Thoracic aorta (tissue), 2 donors: Measurements from ENCODE around the gene RPL23. TPM values are rescaled to one million over a fixed set of nuclear protein-coding genes. Genes with fewer than 3 reads are reported as not detected.

Source experiments
- ATAC-seq: fragments of 150-250 bp; one replicate; pipeline ENCODE4 v1.8.0; 2017; ENCODE audit warnings: low read depth; ENCODE audit not compliant: insufficient number of reproducible peaks, low FRiP score
- DNase-seq: peaks from one replicate; pipeline ENCODE4 v3.0.0-alpha.2; 2020; ENCODE audit warnings: low spot score
- H3K27ac ChIP-seq, 2 donors: fragments of 200-600 bp; sonication (generic); 1 replicate in 1 of 2; 2 replicates in 1 of 2; pipeline ENCODE4 v1.5.1; 2016; ENCODE audit warnings: mild to moderate bottlenecking in 2 of 2, moderate library complexity in 2 of 2
- H3K27me3 ChIP-seq: fragments of 200-600 bp; sonication (generic); replicated peaks from 2 replicates; pipeline ENCODE4 v1.6.0; 2016; ENCODE audit warnings: mild to moderate bottlenecking; ENCODE audit not compliant: insufficient read depth
- H3K36me3 ChIP-seq: fragments of 200-600 bp; sonication (generic); one replicate; pipeline ENCODE4 v1.5.1; 2016
- H3K4me1 ChIP-seq, 2 donors: fragments of 200-600 bp; sonication (generic); 1 replicate in 1 of 2; 2 replicates in 1 of 2; pipeline versions ENCODE4 v1.5.1 to v1.6.0; 2016; ENCODE audit warnings: low read depth in 2 of 2, mild to moderate bottlenecking in 1 of 2; ENCODE audit not compliant: control insufficient read depth in 1 of 2
- H3K4me3 ChIP-seq: fragments of 200-600 bp; sonication (generic); 2 replicates; pipeline ENCODE4 v1.5.1; 2016; ENCODE audit warnings: mild to moderate bottlenecking
- H3K9me3 ChIP-seq: fragments of 200-600 bp; sonication (generic); 2 replicates; pipeline ENCODE4 v1.5.1; 2016
- CTCF ChIP-seq: fragments of 200-600 bp; sonication (generic); IDR thresholded peaks from one replicate; pipeline ENCODE4 v1.5.1; 2019; ENCODE audit warnings: antibody characterized with exemption
- total RNA-seq, 2 donors: library from RNA; depleted of rRNA; stranded (reverse); fragments of >200 nt; gene quantifications; one replicate each; pipeline versions ENCODE4 v1.1.0 to v1.2.3, GENCODE V29; 2016

Gene RPL23
- total RNA-seq, 2 donors from 2014 or later: 870 to 981 TPM

- TF ChIP-seq CTCF: no peak
- no peak overlapping the region for H3K27ac ChIP-seq
- H3K4me1 ChIP-seq: peaks cover 18 to 23% of the 10 kb centered on the region in 2 donors
- H3K9me3 ChIP-seq: no peaks in the 10 kb centered on the region
- ATAC-seq (no peak), DNase-seq (no peak)
- no peaks in the 10 kb centered on the region for H3K27me3 ChIP-seq
- H3K4me3 ChIP-seq: peak overlapping the region; percentile 76
- H3K36me3 ChIP-seq: peaks cover 37% of the 10 kb centered on the region
Observed at GRCh38 chr17:38851434-38851833, 2.1 kb downstream of the RPL23 start.

- Histone ChIP-seq H3K4me3 (no peak overlapping the region), H3K4me1 (peaks cover 18 to 23% of the 10 kb centered on the region in 2 donors), H3K36me3 (peaks cover 37% of the 10 kb centered on the region), H3K27ac (no peak overlapping the region), H3K27me3 (no peaks in the 10 kb centered on the region), H3K9me3 (no peaks in the 10 kb centered on the region)
- TF ChIP-seq CTCF: no peak
- DNase-seq: no peak
- no peak for ATAC-seq
Observed at GRCh38 chr17:38850374-38850773, 3.1 kb downstream of the RPL23 start.

- H3K4me3 ChIP-seq: no peak overlapping the region
- no peak for ATAC-seq
- no peaks in the 10 kb centered on the region for H3K27me3 ChIP-seq
- no peak for TF ChIP-seq CTCF
- H3K27ac ChIP-seq: no peak overlapping the region
- H3K9me3 ChIP-seq: no peaks in the 10 kb centered on the region
- no peak for DNase-seq
- peaks cover 37% of the 10 kb centered on the region for H3K36me3 ChIP-seq
- peaks cover 22 to 23% of the 10 kb centered on the region in 2 donors for H3K4me1 ChIP-seq
Observed at GRCh38 chr17:38848939-38849605, 4.4 kb downstream of the RPL23 start.

- ATAC-seq (no peak), DNase-seq (no peak)
- H3K4me1 ChIP-seq: peaks cover 22 to 23% of the 10 kb centered on the region in 2 donors
- no peak overlapping the region for H3K4me3 ChIP-seq
- peaks cover 37% of the 10 kb centered on the region for H3K36me3 ChIP-seq
- H3K27ac ChIP-seq: no peak overlapping the region
- no peaks in the 10 kb centered on the region for H3K27me3 ChIP-seq
- TF ChIP-seq CTCF: no peak
- H3K9me3 ChIP-seq: no peaks in the 10 kb centered on the region
Observed at GRCh38 chr17:38848557-38848891, 5.0 kb downstream of the RPL23 start.

- Histone ChIP-seq H3K36me3 (peaks cover 15% of the 10 kb centered on the region), H3K27ac (peak overlapping the region in 1 of 2 donors; percentile 59), H3K4me3 (no peak overlapping the region), H3K27me3 (no peaks in the 10 kb centered on the region), H3K4me1 (peaks cover 0 to 4% of the 10 kb centered on the region in 2 donors), H3K9me3 (no peaks in the 10 kb centered on the region)
- TF ChIP-seq CTCF: no peak
- ATAC-seq: no peak
- DNase-seq: no peak
Observed at GRCh38 chr17:38844261-38844757, 9.2 kb downstream of the RPL23 start.
